PC-3 (cell line): Measurements from ENCODE around the gene FOXP1.

Experiments used
- EZH2phosphoT487 ChIP-seq: fragments of 300-600 bp; sonication (generic); IDR thresholded peaks from 2 replicates; pipeline ENCODE4 v1.6.1; 2018; ENCODE audit warnings: mild to moderate bottlenecking, antibody characterized with exemption, low read length, borderline replicate concordance
- TF ChIP-seq, protein P1 (sequence below): fragments of 300-600 bp; sonication (generic); conservative IDR thresholded peaks from 2 replicates; pipeline ENCODE4 v1.5.1; 2017; ENCODE audit warnings: antibody characterized with exemption, low read depth, mild to moderate bottlenecking, low read length

DNA sequence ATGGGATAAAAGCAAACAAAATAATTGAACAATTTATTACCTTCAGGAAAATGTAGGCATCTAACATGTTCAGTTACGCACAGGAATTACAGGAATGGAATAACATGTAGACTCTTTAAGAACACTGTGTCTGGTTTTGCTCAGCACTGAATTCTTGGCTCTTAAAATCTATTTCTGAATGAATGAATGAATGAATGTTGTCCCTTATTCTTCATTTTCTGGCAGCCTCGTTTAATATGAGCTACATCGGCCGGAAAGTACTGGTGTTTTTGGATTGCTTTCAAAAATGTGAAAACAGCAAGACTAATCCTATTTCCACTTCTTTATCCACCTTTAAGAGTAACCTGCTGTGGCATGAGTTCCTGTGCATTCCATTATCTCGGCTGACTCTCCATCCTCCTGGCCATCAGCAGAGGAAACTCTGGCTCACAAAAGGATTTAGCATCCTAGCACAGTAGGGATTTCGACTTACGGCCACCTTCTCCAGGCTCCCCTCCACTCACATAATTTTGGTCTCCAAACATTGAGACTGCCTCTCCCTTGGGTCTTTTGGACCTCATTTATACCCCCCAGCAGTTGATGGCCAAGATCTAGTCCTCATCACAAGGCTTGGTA lies 145.3 kb downstream of the FOXP1 start:
- TF ChIP-seq, protein P1, sequence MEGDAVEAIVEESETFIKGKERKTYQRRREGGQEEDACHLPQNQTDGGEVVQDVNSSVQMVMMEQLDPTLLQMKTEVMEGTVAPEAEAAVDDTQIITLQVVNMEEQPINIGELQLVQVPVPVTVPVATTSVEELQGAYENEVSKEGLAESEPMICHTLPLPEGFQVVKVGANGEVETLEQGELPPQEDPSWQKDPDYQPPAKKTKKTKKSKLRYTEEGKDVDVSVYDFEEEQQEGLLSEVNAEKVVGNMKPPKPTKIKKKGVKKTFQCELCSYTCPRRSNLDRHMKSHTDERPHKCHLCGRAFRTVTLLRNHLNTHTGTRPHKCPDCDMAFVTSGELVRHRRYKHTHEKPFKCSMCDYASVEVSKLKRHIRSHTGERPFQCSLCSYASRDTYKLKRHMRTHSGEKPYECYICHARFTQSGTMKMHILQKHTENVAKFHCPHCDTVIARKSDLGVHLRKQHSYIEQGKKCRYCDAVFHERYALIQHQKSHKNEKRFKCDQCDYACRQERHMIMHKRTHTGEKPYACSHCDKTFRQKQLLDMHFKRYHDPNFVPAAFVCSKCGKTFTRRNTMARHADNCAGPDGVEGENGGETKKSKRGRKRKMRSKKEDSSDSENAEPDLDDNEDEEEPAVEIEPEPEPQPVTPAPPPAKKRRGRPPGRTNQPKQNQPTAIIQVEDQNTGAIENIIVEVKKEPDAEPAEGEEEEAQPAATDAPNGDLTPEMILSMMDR, result no peak
- no peak for TF ChIP-seq EZH2phosphoT487
